Heart left ventricle (tissue), 16 donors: ENCODE data around the gene ARL8B. TPM values are rescaled to one million over a fixed set of nuclear protein-coding genes. Genes with fewer than 3 reads are reported as not detected.

Experiments
- ATAC-seq, 4 donors: fragments of 200-7000 bp; cut with Tn5 transposase; one replicate each; pipeline ENCODE4 v1.9.1; 2020 to 2022; ENCODE audit warnings: moderate library complexity in 4 of 4, mild to moderate bottlenecking in 3 of 4, moderate number of reproducible peaks in 1 of 4
- DNase-seq, 5 donors: peaks; one replicate each; pipeline ENCODE4 v3.0.0-alpha.2; 2020
- H3K27ac ChIP-seq, 12 donors: fragments of 200-600 bp; sonication (generic) in 4 of 12; one replicate each; pipeline versions ENCODE4 v1.5.0 to v1.8.0; 2016 to 2022; ENCODE audit warnings: mild to moderate bottlenecking in 2 of 12
- H3K27me3 ChIP-seq, 9 donors: fragments of 200-600 bp; sonication (generic) in 2 of 9; one replicate each; pipeline versions ENCODE4 v1.5.1 to v1.8.0; 2016 to 2022; ENCODE audit warnings: mild to moderate bottlenecking in 3 of 9
- H3K36me3 ChIP-seq, 9 donors: fragments of 200-600 bp; sonication (generic) in 2 of 9; one replicate each; pipeline versions ENCODE4 v1.5.0 to v1.8.0; 2018 to 2022; ENCODE audit warnings: mild to moderate bottlenecking in 2 of 9
- H3K4me1 ChIP-seq, 12 donors: fragments of 200-600 bp; sonication (generic) in 4 of 12; one replicate each; pipeline versions ENCODE4 v1.5.0 to v1.8.0; 2016 to 2022; ENCODE audit warnings: mild to moderate bottlenecking in 3 of 12
- H3K4me3 ChIP-seq, 12 donors: fragments of 200-600 bp; sonication (generic) in 4 of 12; one replicate each; pipeline versions ENCODE4 v1.5.0 to v1.8.0; 2017 to 2022; ENCODE audit warnings: mild to moderate bottlenecking in 9 of 12, moderate library complexity in 4 of 12
- H3K9me3 ChIP-seq, 12 donors: fragments of 200-600 bp; sonication (generic) in 4 of 12; one replicate each; pipeline versions ENCODE4 v1.5.0 to v1.8.0; 2016 to 2022; ENCODE audit warnings: mild to moderate bottlenecking in 1 of 12
- CTCF ChIP-seq, 12 donors: fragments of 200-600 bp; sonication (generic) in 4 of 12; IDR thresholded peaks; one replicate each; pipeline versions ENCODE4 v1.5.0 to v1.8.0; 2018 to 2022; ENCODE audit warnings: antibody characterized with exemption in 12 of 12, mild to moderate bottlenecking in 5 of 12
- POLR2A ChIP-seq, 2 donors: fragments of 450-650 bp; IDR thresholded peaks; one replicate each; pipeline ENCODE4 v1.6.1; 2017; ENCODE audit warnings: antibody characterized with exemption in 2 of 2, mild to moderate bottlenecking in 2 of 2, moderate library complexity in 2 of 2
- WGBS, 4 donors: extraction: QIAGEN DNeasy Blood & Tissue Kit in 2 of 4; methylation state at CpG; one replicate each; pipeline versions ENCODE4 v1.1.5 to v1.1.7; 2013 to 2018; 5-methylcytosine and 5-hydroxymethylcytosine counted together
- intact Hi-C, 10 donors: fragments of 100-400 bp; cut with DNase I; formaldehyde crosslinking; loops; one replicate each; pipeline versions ENCODE4 v1.11.1 to v1.14.2; 2022
- polyA plus RNA-seq, 2 donors: library from polyadenylated mRNA; stranded (reverse); fragments of 200-250 nt; gene quantifications; one replicate each; pipeline ENCODE4 v1.2.3, GENCODE V29; 2013
- total RNA-seq, 9 donors: library from RNA; depleted of rRNA in 2 of 9; stranded (reverse); fragments of >200 nt in 2 of 9; fragmentation: NEBNext Ultra II Directional in 3 of 9; extraction: Animal tissue kit (Norgen Biotek cat#: 25700) in 3 of 9; gene quantifications; one replicate each; pipeline versions ENCODE4 v1.1.0 to v1.2.4, GENCODE V29; 2016 to 2023
- donor health status: ischemic (EF 13 %, LVEDD 7.1; RV severe dilation, severe dysfunction).
- donor health status: healthy with polysubstance abuse.
- donor health status: DM: no; HTN: yes; CAD: no.
- donor health status: DM: no; HTN: no; CAD: no.
- donor health status: ischemic (EF 25% LVEDD 6.9; RV normal size, moderate dysfunction).
- donor health status: ischemic (EF 25% LVEDD 5.7; RV mildly dilated, moderate dysfunction).
- donor health status: healthy.
- donor health status: DM: yes; HTN: yes; CAD: no.
- donor health status: ischemic (EF 35%, LVEDD 5.7; RV mildly dilated, moderate dysfunction).
- donor health status: nonischemic (EF 11% LVEDD 7.7; RV severe dilation, severe dysfunction).
- donor health status: DM: yes; HTN: yes; CAD: no.
- donor health status: PGD.
- donor health status: ischemic (EF 29% LVEDD 5.4; RV normal size, mild dysfunction).
- donor health status: nonischemic (EF 23%, LVEDD 6.1; RV moderate dilation, normal function).

Gene ARL8B
- total and polyA plus RNA-seq, 11 donors = 32.9 to 106 (median 64.0) TPM

- DNase-seq (no peak), ATAC-seq (no peak)
- Histone ChIP-seq H3K4me3 (no peak overlapping the region), H3K4me1 (peaks cover 0 to 58% (median 33%) of the 10 kb centered on the region in 12 donors), H3K36me3 (no peaks in the 10 kb centered on the region), H3K27me3 (no peaks in the 10 kb centered on the region), H3K9me3 (no peaks in the 10 kb centered on the region), H3K27ac (no peak overlapping the region)
- intact Hi-C loops = no loop called here
- WGBS, 4 donors = 58 to 75% (median 73%) methylated on average over 4 of the region's 4 CpGs
- TF ChIP-seq CTCF (IDR thresholded peaks at IDR 0.05) (no peak), POLR2A (IDR thresholded peaks at IDR 0.05) (no peak)
Measured at GRCh38 chr3:5160940-5161858, 39.1 kb downstream of the ARL8B start.

- no peak for DNase-seq
- H3K36me3 ChIP-seq = no peaks in the 10 kb centered on the region
- peaks cover 1 to 66% (median 33%) of the 10 kb centered on the region in 12 donors for H3K4me1 ChIP-seq
- ATAC-seq = peak in 3 of 4 donors; percentile 48 to 74 (median 70)
- H3K27ac ChIP-seq = no peak overlapping the region
- intact Hi-C loops = no loop called here
- WGBS, 4 donors = 21 to 57% (median 53%) methylated on average over 1 of the region's 1 CpG
- H3K27me3 ChIP-seq = no peaks in the 10 kb centered on the region
- TF ChIP-seq CTCF (IDR thresholded peaks at IDR 0.05) = no peak
- TF ChIP-seq POLR2A (IDR thresholded peaks at IDR 0.05) = no peak
- no peak overlapping the region for H3K4me3 ChIP-seq
- no peaks in the 10 kb centered on the region for H3K9me3 ChIP-seq
Measured at GRCh38 chr3:5162102-5162501, 40.0 kb downstream of the ARL8B start.

GRCh38 chr3:5165698-5166097 lies 43.6 kb downstream of the ARL8B start:
- no peak overlapping the region for H3K27ac ChIP-seq
- intact Hi-C loops = no loop called here
- 75 to 80% (median 78%) methylated on average over 4 of the region's 4 CpGs for WGBS, 4 donors
- H3K4me1 ChIP-seq = peaks cover 3 to 75% (median 37%) of the 10 kb centered on the region in 12 donors
- H3K4me3 ChIP-seq = no peak overlapping the region
- peaks cover 0 to 5% (median under 1%) of the 10 kb centered on the region in 9 donors for H3K36me3 ChIP-seq
- H3K9me3 ChIP-seq = no peaks in the 10 kb centered on the region
- peak in 3 of 4 donors; percentile 23 to 70 (median 34) for ATAC-seq
- TF ChIP-seq CTCF (IDR thresholded peaks at IDR 0.05) = no peak
- TF ChIP-seq POLR2A (IDR thresholded peaks at IDR 0.05) = no peak
- no peaks in the 10 kb centered on the region for H3K27me3 ChIP-seq
- no peak for DNase-seq

- intact Hi-C loops = no loop called here
- H3K27ac ChIP-seq = peak overlapping the region in 1 of 12 donors; percentile 7
- H3K27me3 ChIP-seq = no peaks in the 10 kb centered on the region
- TF ChIP-seq CTCF (IDR thresholded peaks at IDR 0.05) (no peak), POLR2A (IDR thresholded peaks at IDR 0.05) (no peak)
- ATAC-seq (no peak), DNase-seq (no peak)
- peaks cover 0 to 16% (median 12%) of the 10 kb centered on the region in 9 donors for H3K36me3 ChIP-seq
- 49 to 53% (median 49%) methylated on average over 2 of the region's 2 CpGs for WGBS, 4 donors
- H3K4me3 ChIP-seq = no peak overlapping the region
- H3K4me1 ChIP-seq = peaks cover 0 to 64% (median 25%) of the 10 kb centered on the region in 12 donors
- H3K9me3 ChIP-seq = no peaks in the 10 kb centered on the region
Measured at GRCh38 chr3:5166846-5167245, 44.8 kb downstream of the ARL8B start.
